NB4 (cell line): ENCODE measurements around the gene OXGR1.

Source experiments
- CTCF ChIP-seq: IDR thresholded peaks from one replicate; pipeline ENCODE4 v1.5.1; 2012; ENCODE audit warnings: low read depth, low read length
- POLR2A ChIP-seq: IDR thresholded peaks from 2 replicates; pipeline ENCODE4 v1.6.1; 2011; ENCODE audit warnings: mild to moderate bottlenecking; ENCODE audit not compliant: insufficient read length; ENCODE audit errors: extremely low read depth

GRCh38 chr13:96946709-96947311, 47.5 kb downstream of the OXGR1 start:
- TF ChIP-seq CTCF (no peak), POLR2A (no peak)
